ENCODE data around the gene IRF2BPL.

The IRF2BPL gene

GRCh38 chr14:77014004-77014604 lies 14.4 kb downstream of the IRF2BPL start:
- H3K4me3 ChIP-seq (ENCODE audit: low read depth, low read length) = no peak overlapping the region

- no peak overlapping the region for H3K4me3 ChIP-seq (ENCODE audit: low read depth, low read length)
These were observed 16.2 kb downstream of the IRF2BPL start for GRCh38 chr14:77012193-77012765.

GRCh38 chr14:77011245-77011644 lies 17.3 kb downstream of the IRF2BPL start:
- H3K4me3 ChIP-seq (ENCODE audit: low read depth, low read length) = no peak overlapping the region

- no peak overlapping the region for H3K4me3 ChIP-seq (ENCODE audit: low read depth, low read length)
These were observed 19.5 kb downstream of the IRF2BPL start for GRCh38 chr14:77009014-77009413.

GRCh38 chr14:77008541-77008940 lies 20.0 kb downstream of the IRF2BPL start:
- H3K4me3 ChIP-seq (ENCODE audit: low read depth, low read length) = no peak overlapping the region

- no peak overlapping the region for H3K4me3 ChIP-seq (ENCODE audit: low read depth, low read length)
These were observed 20.5 kb downstream of the IRF2BPL start for GRCh38 chr14:77007975-77008421.

- no peak overlapping the region for H3K4me3 ChIP-seq (ENCODE audit: low read depth, low read length)
These were observed 21.1 kb downstream of the IRF2BPL start for GRCh38 chr14:77007183-77007974.

- H3K4me3 ChIP-seq (ENCODE audit: low read depth, low read length) = no peak overlapping the region
These were observed 22.4 kb downstream of the IRF2BPL start for GRCh38 chr14:77006132-77006531.

GRCh38 chr14:77005559-77005958 lies 22.9 kb downstream of the IRF2BPL start:
- no peak overlapping the region for H3K4me3 ChIP-seq (ENCODE audit: low read depth, low read length)

- no peak overlapping the region for H3K4me3 ChIP-seq (ENCODE audit: low read depth, low read length)
These were observed 23.6 kb downstream of the IRF2BPL start for GRCh38 chr14:77004711-77005460.

- H3K4me3 ChIP-seq (ENCODE audit: low read depth, low read length) = no peak overlapping the region
These were observed 24.4 kb downstream of the IRF2BPL start for GRCh38 chr14:77003960-77004710.

- no peak overlapping the region for H3K4me3 ChIP-seq (ENCODE audit: low read depth, low read length)
These were observed 25.6 kb downstream of the IRF2BPL start for GRCh38 chr14:77002889-77003288.

GRCh38 chr14:77002335-77002734 lies 26.2 kb downstream of the IRF2BPL start:
- H3K4me3 ChIP-seq (ENCODE audit: low read depth, low read length) = no peak overlapping the region

- H3K4me3 ChIP-seq (ENCODE audit: low read depth, low read length) = no peak overlapping the region
These were observed 27.9 kb downstream of the IRF2BPL start for GRCh38 chr14:77000340-77001270.

- H3K4me3 ChIP-seq (ENCODE audit: low read depth, low read length) = no peak overlapping the region
These were observed 29.6 kb downstream of the IRF2BPL start for GRCh38 chr14:76998910-76999309.

GRCh38 chr14:76997257-76997970 lies 31.1 kb downstream of the IRF2BPL start:
- no peak overlapping the region for H3K4me3 ChIP-seq (ENCODE audit: low read depth, low read length)

GRCh38 chr14:76996563-76997146 lies 31.9 kb downstream of the IRF2BPL start:
- no peak overlapping the region for H3K4me3 ChIP-seq (ENCODE audit: low read depth, low read length)

- H3K4me3 ChIP-seq (ENCODE audit: low read depth, low read length) = no peak overlapping the region
These were observed 33.1 kb downstream of the IRF2BPL start for GRCh38 chr14:76995279-76996035.

All from iPS-11a (cell line).